Measurements from ENCODE around the gene SNX2. TPM values are rescaled to one million over a fixed set of nuclear protein-coding genes. Genes with fewer than 3 reads are reported as not detected.

Gene SNX2
- total and polyA plus RNA-seq, 2 donors (not counting 1 experiment from before 2014, with no cell fraction given): 107 to 266 TPM

DNA sequence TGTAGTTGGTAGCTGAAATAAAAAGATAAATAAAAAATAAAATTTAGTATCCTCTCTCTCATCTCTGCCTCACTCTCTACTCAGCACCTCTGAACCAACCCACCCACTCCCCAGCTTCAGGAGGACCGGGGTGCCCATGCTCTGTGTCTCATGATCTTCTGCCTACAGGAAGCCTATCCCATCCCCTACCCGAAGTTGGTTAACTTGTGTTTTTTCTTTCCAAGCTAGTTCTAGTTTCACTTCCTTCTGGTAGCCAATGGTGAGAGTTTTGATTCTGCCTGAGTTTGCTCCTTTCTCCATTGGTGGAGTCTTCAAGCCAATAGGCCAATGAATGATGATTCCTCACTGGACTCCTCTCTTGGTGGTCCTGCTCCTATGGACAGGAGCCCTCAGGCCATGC is 102.6 kb downstream of the SNX2 start:
- H3K9me3 ChIP-seq (ENCODE audit: control extremely low read depth in 1 of 3, control insufficient read depth in 2 of 3, insufficient read depth in 1 of 3, low read length in 2 of 3): peaks cover 0 to 9% (median 0%) of the 10 kb centered on the region in 3 donors
- ATAC-seq (ENCODE audit: low read depth): peak; percentile 49
- no peaks in the 10 kb centered on the region for H4K20me1 ChIP-seq (ENCODE audit: control insufficient read depth, insufficient read depth, low read length, poor library complexity, severe bottlenecking)
- DNase-seq: peak; percentile 42
- H3K4me1 Mint-ChIP-seq: peaks cover 19% of the 10 kb centered on the region
- CTCF ChIA-PET: interaction anchor here (1.6 kb wide), 1 partner anchor 361 kb away, joined by 4 read pairs; no protein-coding TSS in a partner anchor
- no peak overlapping the region for H3K9ac ChIP-seq (ENCODE audit: low read length)
- H3K27me3 ChIP-seq (replicated peaks in 1 of 4; ENCODE audit: control extremely low read depth in 1 of 4, control insufficient read depth in 3 of 4, insufficient read depth in 4 of 4, low read length in 3 of 4): no peaks in the 10 kb centered on the region
- H3K4me3 Mint-ChIP-seq: peak overlapping the region; percentile 77
- no peak overlapping the region for H3K27ac ChIP-seq (ENCODE audit: low read length in 2 of 2)
- no peak overlapping the region for H3K4me3 ChIP-seq (ENCODE audit: control extremely low read depth in 1 of 5, extremely low read depth in 1 of 5, insufficient read depth in 1 of 5, low read depth in 2 of 5, low read length in 4 of 5)
- H3K36me3 ChIP-seq (replicated peaks in 1 of 2; ENCODE audit: control extremely low read depth in 1 of 2, control insufficient read depth in 1 of 2, extremely low read depth in 1 of 2, insufficient read depth in 2 of 2, low read length in 1 of 2): no peaks in the 10 kb centered on the region
- H3K27me3 Mint-ChIP-seq: no peaks in the 10 kb centered on the region
- H3K4me2 ChIP-seq (replicated peaks; ENCODE audit: low read depth, low read length, poor library complexity, severe bottlenecking): peak overlapping the region; percentile 51
- POLR2A ChIA-PET: no interaction called here
- no peak overlapping the region for H2AFZ ChIP-seq (ENCODE audit: insufficient read depth, low read depth, low read length, poor library complexity, severe bottlenecking)
- no peaks in the 10 kb centered on the region for H3K79me2 ChIP-seq (ENCODE audit: control insufficient read depth, insufficient read depth, low read length)
- H3K27ac Mint-ChIP-seq: peak overlapping the region; percentile 78
- 0% methylated on average over 2 of the region's 2 CpGs for WGBS (ENCODE audit: insufficient coverage)
- intact Hi-C loops (cut with micrococcal nuclease): no loop called here
- no peak for TF ChIP-seq EZH2 (IDR thresholded peaks at IDR 0.05; ENCODE audit: borderline replicate concordance, insufficient read depth, low read depth, low read length, poor library complexity, severe bottlenecking)
- TF ChIP-seq, protein P1, sequence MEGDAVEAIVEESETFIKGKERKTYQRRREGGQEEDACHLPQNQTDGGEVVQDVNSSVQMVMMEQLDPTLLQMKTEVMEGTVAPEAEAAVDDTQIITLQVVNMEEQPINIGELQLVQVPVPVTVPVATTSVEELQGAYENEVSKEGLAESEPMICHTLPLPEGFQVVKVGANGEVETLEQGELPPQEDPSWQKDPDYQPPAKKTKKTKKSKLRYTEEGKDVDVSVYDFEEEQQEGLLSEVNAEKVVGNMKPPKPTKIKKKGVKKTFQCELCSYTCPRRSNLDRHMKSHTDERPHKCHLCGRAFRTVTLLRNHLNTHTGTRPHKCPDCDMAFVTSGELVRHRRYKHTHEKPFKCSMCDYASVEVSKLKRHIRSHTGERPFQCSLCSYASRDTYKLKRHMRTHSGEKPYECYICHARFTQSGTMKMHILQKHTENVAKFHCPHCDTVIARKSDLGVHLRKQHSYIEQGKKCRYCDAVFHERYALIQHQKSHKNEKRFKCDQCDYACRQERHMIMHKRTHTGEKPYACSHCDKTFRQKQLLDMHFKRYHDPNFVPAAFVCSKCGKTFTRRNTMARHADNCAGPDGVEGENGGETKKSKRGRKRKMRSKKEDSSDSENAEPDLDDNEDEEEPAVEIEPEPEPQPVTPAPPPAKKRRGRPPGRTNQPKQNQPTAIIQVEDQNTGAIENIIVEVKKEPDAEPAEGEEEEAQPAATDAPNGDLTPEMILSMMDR (IDR thresholded peaks at IDR 0.05): no peak
- no peaks in the 10 kb centered on the region for H3K9me3 Mint-ChIP-seq (ENCODE audit: insufficient read depth)
- H3K4me1 ChIP-seq (ENCODE audit: control insufficient read depth in 2 of 2, insufficient read depth in 2 of 2, low read length in 2 of 2): peaks cover 13 to 16% of the 10 kb centered on the region in 2 donors

DNA sequence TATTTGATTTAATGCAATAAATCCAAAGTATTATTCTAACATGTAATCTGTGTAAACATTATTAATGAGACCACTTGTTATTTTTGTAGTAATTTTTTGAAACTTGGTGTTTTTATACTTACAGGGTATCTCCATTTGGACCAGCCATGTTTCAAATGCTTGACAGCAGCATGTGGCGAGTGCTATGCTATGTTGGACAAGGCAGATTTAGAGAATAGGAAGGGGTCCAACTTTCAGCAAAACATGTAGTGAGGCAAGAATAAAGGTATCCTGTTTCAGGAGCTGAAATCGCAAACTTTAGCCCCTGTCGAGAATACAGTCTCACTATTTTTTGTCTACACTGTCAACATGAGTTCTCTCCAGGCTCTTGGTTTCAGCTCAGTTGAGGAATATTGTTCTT is 104.2 kb downstream of the SNX2 start:
- no peaks in the 10 kb centered on the region for H3K9me3 Mint-ChIP-seq (ENCODE audit: insufficient read depth)
- Histone ChIP-seq H3K9ac (ENCODE audit: low read length) (no peak overlapping the region), H3K36me3 (replicated peaks in 1 of 2; ENCODE audit: control extremely low read depth in 1 of 2, control insufficient read depth in 1 of 2, extremely low read depth in 1 of 2, insufficient read depth in 2 of 2, low read length in 1 of 2) (no peaks in the 10 kb centered on the region), H3K27ac (ENCODE audit: low read length in 2 of 2) (no peak overlapping the region), H3K9me3 (ENCODE audit: control extremely low read depth in 1 of 3, control insufficient read depth in 2 of 3, insufficient read depth in 1 of 3, low read length in 2 of 3) (peaks cover 0 to 9% (median 0%) of the 10 kb centered on the region in 3 donors), H2AFZ (ENCODE audit: insufficient read depth, low read depth, low read length, poor library complexity, severe bottlenecking) (no peak overlapping the region), H3K27me3 (replicated peaks in 1 of 4; ENCODE audit: control extremely low read depth in 1 of 4, control insufficient read depth in 3 of 4, insufficient read depth in 4 of 4, low read length in 3 of 4) (no peaks in the 10 kb centered on the region), H3K4me2 (replicated peaks; ENCODE audit: low read depth, low read length, poor library complexity, severe bottlenecking) (no peak overlapping the region), H3K4me1 (ENCODE audit: control insufficient read depth in 2 of 2, insufficient read depth in 2 of 2, low read length in 2 of 2) (peaks cover 13 to 16% of the 10 kb centered on the region in 2 donors), H3K79me2 (ENCODE audit: control insufficient read depth, insufficient read depth, low read length) (no peaks in the 10 kb centered on the region), H4K20me1 (ENCODE audit: control insufficient read depth, insufficient read depth, low read length, poor library complexity, severe bottlenecking) (no peaks in the 10 kb centered on the region), H3K4me3 (ENCODE audit: control extremely low read depth in 1 of 5, extremely low read depth in 1 of 5, insufficient read depth in 1 of 5, low read depth in 2 of 5, low read length in 4 of 5) (no peak overlapping the region)
- CTCF ChIA-PET: no interaction called here
- no peak overlapping the region for H3K27ac Mint-ChIP-seq
- H3K4me3 Mint-ChIP-seq: no peak overlapping the region
- intact Hi-C loops (cut with micrococcal nuclease): no loop called here
- no peaks in the 10 kb centered on the region for H3K27me3 Mint-ChIP-seq
- DNase-seq (no peak), ATAC-seq (ENCODE audit: low read depth) (no peak)
- 100% methylated on average over 1 of the region's 3 CpGs for WGBS (ENCODE audit: insufficient coverage)
- H3K4me1 Mint-ChIP-seq: peaks cover 19% of the 10 kb centered on the region
- POLR2A ChIA-PET: no interaction called here
- TF ChIP-seq, protein P1 (IDR thresholded peaks at IDR 0.05): no peak
- no peak for TF ChIP-seq EZH2 (IDR thresholded peaks at IDR 0.05; ENCODE audit: borderline replicate concordance, insufficient read depth, low read depth, low read length, poor library complexity, severe bottlenecking)

Other genes starting within 250 kb of the SNX2 start
- gene SNX24, start 70.5 kb downstream of the SNX2 start, total RNA-seq: 7.9 and 9.3 TPM in 2 replicates
- gene SNX24, start 70.5 kb downstream of the SNX2 start, polyA plus RNA-seq: 0.61 and 1.1 TPM in 2 replicates

Data from B cell (primary cell).